HL-60/S4 treated with retinoic acid at 250 ng/mL for 4 days and 3 days (cell line): Measurements from ENCODE around the gene SLC39A11.

Source experiments
- in situ Hi-C: fragments of 300-500 bp; cut with MboI; formaldehyde crosslinking; loops from 2 replicates; pipeline ENCODE4 v1.7.0; 2022; ENCODE audit warnings: low sequenced_read_pairs

Gene SLC39A11

GRCh38 chr17:73092523-73093135 lies at the start of gene SLC39A11:
Gene SLC39A11, minus strand, starts transcription at chr17:73092688. Its CDS starts 3,924 bp downstream, at chr17:73088764.
- in situ Hi-C loops = no loop called here

- in situ Hi-C loops = no loop called here
Measured at GRCh38 chr17:73141411-73141810, 48.9 kb upstream of the SLC39A11 start.

GRCh38 chr17:73140566-73140965 lies 48.1 kb upstream of the SLC39A11 start:
- in situ Hi-C loops = no loop called here

GRCh38 chr17:73139296-73139695 lies 46.8 kb upstream of the SLC39A11 start:
- in situ Hi-C loops = loop anchor here (10.0 kb wide), 1 partner anchor 64 kb away; no protein-coding TSS in a partner anchor

GRCh38 chr17:73138541-73139138 lies 46.2 kb upstream of the SLC39A11 start:
- in situ Hi-C loops = loop anchor here (10.0 kb wide), 1 partner anchor 64 kb away; no protein-coding TSS in a partner anchor

- in situ Hi-C loops = loop anchor here (10.0 kb wide), 1 partner anchor 63 kb away; no protein-coding TSS in a partner anchor
Measured at GRCh38 chr17:73137376-73137775, 44.9 kb upstream of the SLC39A11 start.

- in situ Hi-C loops = loop anchor here (10.0 kb wide), 1 partner anchor 61 kb away; no protein-coding TSS in a partner anchor
Measured at GRCh38 chr17:73135766-73136165, 43.3 kb upstream of the SLC39A11 start.

GRCh38 chr17:73133911-73134649 lies 41.6 kb upstream of the SLC39A11 start:
- in situ Hi-C loops = loop anchor here (10.0 kb wide), 1 partner anchor 59 kb away; no protein-coding TSS in a partner anchor

- in situ Hi-C loops = loop anchor here (10.0 kb wide), 1 partner anchor 57 kb away; no protein-coding TSS in a partner anchor
Measured at GRCh38 chr17:73132085-73132492, 39.6 kb upstream of the SLC39A11 start.

- in situ Hi-C loops = loop anchor here (10.0 kb wide), 1 partner anchor 57 kb away; no protein-coding TSS in a partner anchor
Measured at GRCh38 chr17:73131439-73131838, 39.0 kb upstream of the SLC39A11 start.

- in situ Hi-C loops = loop anchor here (10.0 kb wide), 1 partner anchor 56 kb away; no protein-coding TSS in a partner anchor
Measured at GRCh38 chr17:73130977-73131376, 38.5 kb upstream of the SLC39A11 start.

- in situ Hi-C loops = no loop called here
Measured at GRCh38 chr17:73128496-73128895, 36.0 kb upstream of the SLC39A11 start.

- in situ Hi-C loops = no loop called here
Measured at GRCh38 chr17:73126716-73127473, 34.4 kb upstream of the SLC39A11 start.

GRCh38 chr17:73123606-73124320 lies 31.3 kb upstream of the SLC39A11 start:
- in situ Hi-C loops = no loop called here

GRCh38 chr17:73122953-73123605 lies 30.6 kb upstream of the SLC39A11 start:
- in situ Hi-C loops = no loop called here

GRCh38 chr17:73121506-73121905 lies 29.0 kb upstream of the SLC39A11 start:
- in situ Hi-C loops = no loop called here

- in situ Hi-C loops = no loop called here
Measured at GRCh38 chr17:73119631-73120030, 27.1 kb upstream of the SLC39A11 start.

GRCh38 chr17:73118951-73119391 lies 26.5 kb upstream of the SLC39A11 start:
- in situ Hi-C loops = no loop called here

- in situ Hi-C loops = no loop called here
Measured at GRCh38 chr17:73118139-73118538, 25.7 kb upstream of the SLC39A11 start.
